ENCODE data around the gene KANTR. TPM values are rescaled to one million over a fixed set of nuclear protein-coding genes. Genes with fewer than 3 reads are reported as not detected.
A peak's percentile ranks its signal among the peaks of the same experiment; 100 is the strongest.

The KANTR gene
- total RNA-seq, 1 donor from 2014 or later: 3.6 TPM

DNA sequence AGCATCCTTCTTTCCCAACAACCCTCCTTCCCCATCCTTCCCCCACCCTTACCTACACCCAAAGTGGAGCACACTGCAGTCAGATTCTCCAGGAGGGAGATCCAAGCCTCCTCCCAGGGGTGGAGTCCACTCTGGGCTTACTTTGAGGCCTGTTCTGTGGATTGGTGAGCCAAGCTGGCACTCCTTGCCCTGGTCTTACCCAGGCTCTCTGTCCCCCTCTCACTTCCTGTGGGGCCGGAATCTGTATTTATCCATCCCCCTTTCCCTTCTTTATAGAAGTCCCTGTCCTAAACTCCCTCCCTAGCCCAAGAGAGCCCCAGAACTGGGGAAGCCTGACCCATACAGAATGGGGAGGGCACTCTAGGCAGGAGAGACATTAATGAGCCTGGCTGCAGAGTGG is 15.0 kb upstream of the KANTR start:
- intact Hi-C loops (cut with DNase I): no loop called here
- DNase-seq (no peak), ATAC-seq (ENCODE audit: poor library complexity) (no peak)

DNA sequence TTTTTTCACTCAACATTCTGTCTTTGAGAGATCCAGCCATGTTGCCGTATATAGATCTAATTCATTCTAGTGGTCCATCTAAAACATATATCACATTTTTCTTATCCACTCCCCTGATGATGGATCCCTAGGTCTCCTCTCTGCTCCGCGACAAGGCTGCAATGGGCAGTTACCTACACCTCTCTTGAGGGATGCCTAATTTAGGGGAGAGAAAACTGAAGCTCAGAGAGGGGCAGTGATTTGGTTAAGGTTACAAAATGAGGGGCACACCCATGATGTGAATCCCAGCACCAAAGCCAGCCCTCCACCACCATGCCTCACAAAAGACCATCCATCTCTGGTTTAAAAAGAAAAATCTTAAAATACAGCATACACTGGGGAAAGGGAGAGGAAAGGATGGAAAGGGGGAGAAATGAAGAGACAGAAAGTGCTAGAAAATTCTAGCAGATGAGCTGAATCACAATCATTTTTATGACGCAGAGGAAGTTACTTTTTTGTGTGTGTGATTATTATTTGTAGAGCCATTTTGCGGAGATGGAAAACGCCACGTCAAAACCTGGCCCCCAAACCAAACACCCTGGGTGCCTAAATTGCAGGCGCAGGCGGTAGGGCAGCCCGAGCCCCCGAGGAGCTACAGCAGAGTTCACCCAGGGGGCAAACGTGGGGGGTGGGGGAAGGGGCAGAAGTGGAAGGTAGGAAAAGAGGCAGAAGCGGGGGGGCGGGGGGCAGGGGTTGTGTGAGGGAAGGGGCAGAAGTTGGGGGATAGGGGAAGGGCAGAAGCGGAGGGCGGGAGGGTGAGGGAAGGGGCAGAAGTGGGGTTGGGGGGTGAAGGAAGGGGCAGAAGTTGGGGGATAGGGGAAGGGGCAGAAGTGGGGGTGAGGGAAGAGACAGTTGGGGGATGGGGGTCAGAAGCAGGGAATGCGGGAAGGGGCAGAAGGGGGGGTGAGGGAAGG is 13.0 kb upstream of the KANTR start:
- DNase-seq (no peak), ATAC-seq (ENCODE audit: poor library complexity) (no peak)
- intact Hi-C loops (cut with DNase I): no loop called here

GRCh38 chrX:53081925-53082772 is 11.8 kb upstream of the KANTR start, which contains the start of gene TSPYL2:
TSPYL2 (plus strand) TSS chrX:53082367; CDS start chrX:53082499, 132 bp downstream.
- DNase-seq: peak; percentile 95
- intact Hi-C loops (cut with DNase I): no loop called here
- ATAC-seq (ENCODE audit: poor library complexity): peak; percentile 97

GRCh38 chrX:53082773-53083616 is 10.9 kb upstream of the KANTR start:
- DNase-seq (no peak), ATAC-seq (ENCODE audit: poor library complexity) (no peak)
- intact Hi-C loops (cut with DNase I): no loop called here

GRCh38 chrX:53084043-53084570 is 9.8 kb upstream of the KANTR start:
- intact Hi-C loops (cut with DNase I): no loop called here
- ATAC-seq (ENCODE audit: poor library complexity) (no peak), DNase-seq (no peak)

GRCh38 chrX:53084863-53085262 is 9.1 kb upstream of the KANTR start:
- intact Hi-C loops (cut with DNase I): no loop called here
- DNase-seq (no peak), ATAC-seq (ENCODE audit: poor library complexity) (no peak)

DNA sequence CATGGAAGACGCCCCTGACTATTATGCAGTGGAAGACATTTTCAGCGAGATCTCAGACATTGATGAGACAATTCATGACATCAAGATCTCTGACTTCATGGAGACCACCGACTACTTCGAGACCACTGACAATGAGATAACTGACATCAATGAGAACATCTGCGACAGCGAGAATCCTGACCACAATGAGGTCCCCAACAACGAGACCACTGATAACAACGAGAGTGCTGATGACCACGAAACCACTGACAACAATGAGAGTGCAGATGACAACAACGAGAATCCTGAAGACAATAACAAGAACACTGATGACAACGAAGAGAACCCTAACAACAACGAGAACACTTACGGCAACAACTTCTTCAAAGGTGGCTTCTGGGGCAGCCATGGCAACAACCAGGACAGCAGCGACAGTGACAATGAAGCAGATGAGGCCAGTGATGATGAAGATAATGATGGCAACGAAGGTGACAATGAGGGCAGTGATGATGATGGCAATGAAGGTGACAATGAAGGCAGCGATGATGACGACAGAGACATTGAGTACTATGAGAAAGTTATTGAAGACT is 8.2 kb upstream of the KANTR start:
- intact Hi-C loops (cut with DNase I): no loop called here
- ATAC-seq (ENCODE audit: poor library complexity): no peak

DNA sequence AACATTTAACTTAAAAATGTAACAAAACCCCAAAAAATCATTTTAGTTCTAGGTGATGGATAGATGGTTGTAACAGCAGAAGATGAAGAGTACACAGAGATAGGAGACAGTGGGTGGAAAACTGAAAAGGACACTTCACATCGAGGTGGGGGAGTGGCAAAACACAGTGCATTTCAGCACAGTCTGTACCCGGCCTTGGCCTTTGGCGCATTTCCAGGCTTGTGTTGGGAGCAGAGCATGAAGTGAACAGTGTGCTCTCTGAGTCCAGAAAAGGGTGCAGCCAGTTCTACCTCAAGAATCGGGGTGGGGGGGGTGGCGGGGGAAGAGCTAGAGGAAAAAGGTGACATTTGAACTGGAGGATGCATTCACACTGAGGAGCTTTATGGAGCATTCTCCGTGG is 7.5 kb upstream of the KANTR start:
- ATAC-seq (ENCODE audit: poor library complexity): peak; percentile 8
- intact Hi-C loops (cut with DNase I): no loop called here
- peak; percentile 79 for DNase-seq

More for the DNA sequence above, 8.2 kb upstream of the KANTR start:
- no peak for DNase-seq

DNA sequence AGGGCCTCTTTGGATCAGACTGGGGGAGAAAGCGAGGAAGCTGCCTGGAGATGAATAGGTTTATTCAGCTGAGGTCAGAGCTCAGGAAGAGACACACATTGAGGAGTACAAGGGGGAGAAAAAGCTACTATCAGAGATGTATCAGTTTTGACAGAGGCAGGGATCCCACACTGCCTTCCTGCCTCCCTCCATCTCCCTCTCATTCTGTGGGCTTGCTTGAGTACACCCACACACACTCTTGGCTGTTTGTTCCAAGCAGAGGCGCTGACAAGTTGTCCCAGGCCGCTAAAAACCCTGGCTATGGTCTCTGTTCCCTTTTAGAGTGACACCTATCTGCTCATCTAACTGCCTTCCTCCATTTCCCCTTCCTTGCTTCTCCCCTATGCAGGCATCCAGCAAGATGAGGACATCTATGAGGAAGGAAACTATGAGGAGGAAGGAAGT is 6.5 kb upstream of the KANTR start:
- ATAC-seq (ENCODE audit: poor library complexity) (no peak), DNase-seq (no peak)
- intact Hi-C loops (cut with DNase I): no loop called here

GRCh38 chrX:53088136-53088974 is 5.6 kb upstream of the KANTR start:
- intact Hi-C loops (cut with DNase I): no loop called here

GRCh38 chrX:53089224-53089842 is 4.6 kb upstream of the KANTR start:
- intact Hi-C loops (cut with DNase I): no loop called here
- no peak for DNase-seq
- ATAC-seq (ENCODE audit: poor library complexity): peak; percentile 41

More at GRCh38 chrX:53088136-53088974, 5.6 kb upstream of the KANTR start:
- DNase-seq: peak; percentile 87
- peak; percentile 90 for ATAC-seq (ENCODE audit: poor library complexity)

DNA sequence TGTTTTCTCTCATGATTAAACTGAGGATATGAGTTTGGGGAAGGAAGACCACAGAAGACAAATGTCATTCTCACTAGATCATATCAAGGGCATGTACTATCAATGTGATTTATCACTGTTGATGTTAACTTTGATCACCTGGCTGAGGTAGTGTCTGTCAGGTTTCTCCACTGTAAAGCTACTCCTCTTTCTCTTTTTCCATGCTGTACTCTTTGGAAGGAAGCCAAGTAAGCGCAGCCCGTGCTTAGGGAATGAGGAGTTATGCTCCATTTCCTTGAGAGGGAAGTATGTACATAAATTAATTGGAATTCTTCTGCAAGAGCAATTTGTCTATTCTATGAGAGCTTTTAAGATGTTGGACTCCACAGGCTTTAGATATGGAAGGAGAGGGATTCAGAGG is 4.0 kb upstream of the KANTR start:
- intact Hi-C loops (cut with DNase I): no loop called here
- ATAC-seq (ENCODE audit: poor library complexity) (no peak), DNase-seq (no peak)

GRCh38 chrX:53091354-53091753 is 2.6 kb upstream of the KANTR start:
- intact Hi-C loops (cut with DNase I): no loop called here
- ATAC-seq (ENCODE audit: poor library complexity): no peak
- DNase-seq: no peak

DNA sequence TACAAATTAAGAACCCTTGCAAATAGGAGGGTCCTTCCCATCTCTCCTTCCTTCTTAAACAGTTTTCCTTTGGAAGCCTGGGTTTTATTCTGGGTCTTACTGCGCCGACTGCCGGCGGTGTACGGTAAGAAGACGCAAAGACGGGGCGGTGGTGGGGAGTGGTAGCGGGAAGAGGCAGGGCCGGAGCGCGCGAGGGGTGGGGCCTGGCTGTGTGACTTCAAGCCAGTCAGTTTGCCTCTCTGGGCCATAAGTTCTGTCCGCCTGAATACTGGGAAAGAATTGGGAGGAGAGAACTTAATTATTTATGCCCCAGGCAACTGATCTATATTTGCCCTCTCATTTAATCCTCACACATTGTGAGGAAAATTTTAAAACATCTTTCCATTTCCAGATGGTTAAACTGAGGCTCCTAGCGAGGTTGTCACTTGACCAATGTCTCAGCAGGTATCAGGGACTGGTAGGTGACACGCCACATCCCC is 726 bp upstream of the KANTR start:
- intact Hi-C loops (cut with DNase I): no loop called here
- DNase-seq: peak; percentile 90
- ATAC-seq (ENCODE audit: poor library complexity): peak; percentile 78

DNA sequence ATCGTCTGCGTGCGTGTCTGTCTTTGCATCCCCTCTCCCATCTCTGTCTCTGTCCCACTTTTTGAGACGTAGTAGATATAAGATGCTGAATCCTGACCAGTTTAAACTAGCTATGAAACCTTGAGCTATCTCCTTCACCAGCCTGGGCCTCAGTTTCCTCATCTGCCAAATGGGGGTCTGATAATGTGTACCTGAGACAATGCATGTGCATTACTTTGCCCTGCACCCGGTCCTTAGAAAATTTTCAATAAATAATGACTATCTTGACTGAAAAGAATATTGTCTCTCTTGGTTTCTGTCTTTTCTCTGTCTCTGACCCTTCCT is 602 bp downstream of the KANTR start:
- no peak for DNase-seq
- intact Hi-C loops (cut with DNase I): no loop called here
- ATAC-seq (ENCODE audit: poor library complexity): no peak

- intact Hi-C loops (cut with DNase I): no loop called here
- DNase-seq (no peak), ATAC-seq (ENCODE audit: poor library complexity) (no peak)
Observed at GRCh38 chrX:53095796-53096195, 1.9 kb downstream of the KANTR start.

Measured in Right ventricle myocardium superior (tissue), 1 donor.